Measurements from ENCODE around the gene CDH4.

GRCh38 chr20:61725966-61726365, 473.9 kb downstream of the CDH4 start:
- TF ChIP-seq CTCF (IDR thresholded peaks at IDR 0.05) (no peak), ZFX (IDR thresholded peaks at IDR 0.05; ENCODE audit: borderline replicate concordance) (no peak)
